Common myeloid progenitor, CD34-positive (primary cell): ENCODE results near the gene ANXA3.

Experiments
- CTCF ChIA-PET: fragments of 350-600 bp; sonication (Branson Sonifier 250); formaldehyde crosslinking; loops from one replicate; lab custom pipeline; 2021; ENCODE audit warnings: antibody characterized with exemption; lab: Charles Lee
- POLR2A ChIA-PET: fragments of 350-600 bp; sonication (Branson Sonifier 250); formaldehyde crosslinking; loops from one replicate; lab custom pipeline; 2021; ENCODE audit warnings: antibody characterized with exemption; lab: Charles Lee
- DNase-seq, 3 donors: peaks; one replicate each; pipeline versions ENCODE4 v3.0.0 to v3.0.0-alpha.2; 2013
- H3K27ac ChIP-seq, 2 experiments: 1 replicate in 1 of 2; 2 replicates in 1 of 2; pipeline ENCODE4 v1.7.0; 2013; ENCODE audit warnings: inconsistent platforms in 2 of 2, low read length in 2 of 2, mild to moderate bottlenecking in 2 of 2, low read depth in 1 of 2, moderate library complexity in 1 of 2; ENCODE audit not compliant: severe bottlenecking in 2 of 2, insufficient read depth in 1 of 2, poor library complexity in 1 of 2
- H3K27me3 ChIP-seq, 5 experiments: replicated peaks in 2 of 5; 1 replicate in 3 of 5; 2 replicates in 2 of 5; pipeline versions ENCODE4 v1.6.1 to v1.7.0; 2013; ENCODE audit warnings: low read length in 4 of 5, mild to moderate bottlenecking in 2 of 5, moderate library complexity in 2 of 5, inconsistent platforms in 1 of 5; ENCODE audit not compliant: insufficient read depth in 5 of 5, control insufficient read depth in 4 of 5
- H3K36me3 ChIP-seq, 4 experiments: 1 replicate in 2 of 4; 2 replicates in 2 of 4; pipeline versions ENCODE4 v1.6.1 to v1.7.0; 2013; ENCODE audit warnings: low read length in 3 of 4, control low read depth in 1 of 4, mild to moderate bottlenecking in 1 of 4; ENCODE audit not compliant: control insufficient read depth in 4 of 4, insufficient read depth in 4 of 4
- H3K4me1 ChIP-seq, 4 experiments: 1 replicate in 3 of 4; 2 replicates in 1 of 4; pipeline versions ENCODE4 v1.6.1 to v1.7.1; 2013; ENCODE audit warnings: low read length in 3 of 4, mild to moderate bottlenecking in 3 of 4, control low read depth in 1 of 4, inconsistent platforms in 1 of 4, moderate library complexity in 1 of 4; ENCODE audit not compliant: control insufficient read depth in 4 of 4, insufficient read depth in 4 of 4; ENCODE audit errors: control extremely low read depth in 1 of 4
- H3K4me3 ChIP-seq, 7 experiments: 1 replicate in 4 of 7; 2 replicates in 3 of 7; pipeline versions ENCODE4 v1.5.1 to v1.7.0; 2013; ENCODE audit warnings: mild to moderate bottlenecking in 7 of 7, low read length in 6 of 7, moderate library complexity in 6 of 7, inconsistent platforms in 2 of 7, low read depth in 2 of 7, control low read depth in 1 of 7; ENCODE audit not compliant: insufficient read depth in 4 of 7, control insufficient read depth in 1 of 7; ENCODE audit errors: extremely low read depth in 1 of 7
- H3K9me3 ChIP-seq, 5 experiments: 1 replicate in 4 of 5; 2 replicates in 1 of 5; pipeline versions ENCODE4 v1.6.1 to v1.7.1; 2013; ENCODE audit warnings: low read length in 4 of 5, mild to moderate bottlenecking in 2 of 5, inconsistent platforms in 1 of 5, low read depth in 1 of 5, moderate library complexity in 1 of 5; ENCODE audit not compliant: control insufficient read depth in 4 of 5, insufficient read depth in 2 of 5; ENCODE audit errors: control extremely low read depth in 1 of 5
- WGBS: methylation state at CpG from one replicate; pipeline ENCODE4 v1.1.5; 2013; ENCODE audit not compliant: insufficient coverage; 5-methylcytosine and 5-hydroxymethylcytosine counted together

Gene ANXA3

GRCh38 chr4:78647272-78647671, 95.7 kb downstream of the ANXA3 start:
- no CpG with 5 or more reads among the region's 2 CpGs for WGBS
- POLR2A ChIA-PET = no interaction called here

GRCh38 chr4:78648640-78649363, 97.2 kb downstream of the ANXA3 start:
- no peaks in the 10 kb centered on the region for H3K36me3 ChIP-seq
- no peak overlapping the region for H3K4me3 ChIP-seq
- no peak overlapping the region for H3K27ac ChIP-seq
- H3K27me3 ChIP-seq = no peaks in the 10 kb centered on the region
- WGBS = 92% methylated on average over 2 of the region's 4 CpGs
- ChIA-PET POLR2A (no interaction called here), CTCF (no interaction called here)
- H3K4me1 ChIP-seq = peaks cover 13 to 56% (median 40%) of the 10 kb centered on the region in 4 experiments
- no peak for DNase-seq
- H3K9me3 ChIP-seq = no peaks in the 10 kb centered on the region

More at GRCh38 chr4:78647272-78647671, 95.7 kb downstream of the ANXA3 start:
- Histone ChIP-seq H3K4me3 (no peak overlapping the region), H3K4me1 (peaks cover 11 to 59% (median 44%) of the 10 kb centered on the region in 4 experiments), H3K9me3 (no peaks in the 10 kb centered on the region), H3K36me3 (no peaks in the 10 kb centered on the region), H3K27me3 (no peaks in the 10 kb centered on the region), H3K27ac (no peak overlapping the region)
- CTCF ChIA-PET = interaction anchor here (0.8 to 4.9 kb wide), 6 partner anchors 9 to 35 kb away, joined by 3 to 23 read pairs (median 4); no protein-coding TSS in a partner anchor
- DNase-seq = no peak

- Histone ChIP-seq H3K4me1 (peaks cover 15 to 57% (median 41%) of the 10 kb centered on the region in 4 experiments), H3K9me3 (no peaks in the 10 kb centered on the region), H3K4me3 (no peak overlapping the region), H3K27ac (no peak overlapping the region), H3K27me3 (no peaks in the 10 kb centered on the region), H3K36me3 (no peaks in the 10 kb centered on the region)
- POLR2A ChIA-PET = no interaction called here
- CTCF ChIA-PET = interaction anchor here (0.7 to 1.5 kb wide), 3 partner anchors 8 to 81 kb away, joined by 3 read pairs; no protein-coding TSS in a partner anchor
- WGBS = 90% methylated on average over 3 of the region's 3 CpGs
- peak in 1 of 3 donors; percentile 56 for DNase-seq
Observed at GRCh38 chr4:78650106-78651024, 98.8 kb downstream of the ANXA3 start.

GRCh38 chr4:78651250-78651860, 99.8 kb downstream of the ANXA3 start:
- Histone ChIP-seq H3K4me3 (no peak overlapping the region), H3K27me3 (no peaks in the 10 kb centered on the region), H3K9me3 (no peaks in the 10 kb centered on the region), H3K36me3 (no peaks in the 10 kb centered on the region), H3K4me1 (peaks cover 15 to 53% (median 36%) of the 10 kb centered on the region in 4 experiments), H3K27ac (no peak overlapping the region)
- ChIA-PET CTCF (interaction anchor here (0.6 to 2.1 kb wide), 8 partner anchors 9 to 911 kb away, joined by 3 to 8 read pairs (median 3); no protein-coding TSS in a partner anchor), POLR2A (interaction anchor here (0.7 kb wide), 1 partner anchor 528 kb away, joined by 3 read pairs; no protein-coding TSS in a partner anchor)
- DNase-seq = no peak
- WGBS = 100% methylated on average over 3 of the region's 4 CpGs

- Histone ChIP-seq H3K36me3 (no peaks in the 10 kb centered on the region), H3K4me1 (peaks cover 24 to 60% (median 43%) of the 10 kb centered on the region in 4 experiments), H3K27me3 (no peaks in the 10 kb centered on the region), H3K27ac (no peak overlapping the region), H3K4me3 (no peak overlapping the region), H3K9me3 (no peaks in the 10 kb centered on the region)
- POLR2A ChIA-PET = interaction anchor here (0.5 to 0.7 kb wide), 2 partner anchors 19 to 527 kb away, joined by 3 to 4 read pairs; no protein-coding TSS in a partner anchor
- DNase-seq = no peak
- WGBS = no CpG with 5 or more reads among the region's 1 CpG
- CTCF ChIA-PET = interaction anchor here (0.6 to 2.1 kb wide), 7 partner anchors 9 to 912 kb away, joined by 3 to 8 read pairs (median 3); no protein-coding TSS in a partner anchor
Observed at GRCh38 chr4:78652282-78652876, 100.8 kb downstream of the ANXA3 start.

GRCh38 chr4:78653655-78654054, 102.1 kb downstream of the ANXA3 start:
- POLR2A ChIA-PET = no interaction called here
- no CpG with 5 or more reads among the region's 2 CpGs for WGBS
- CTCF ChIA-PET = interaction anchor here (0.6 to 2.0 kb wide), 7 partner anchors 8 to 41 kb away, joined by 3 to 9 read pairs (median 3); no protein-coding TSS in a partner anchor
- Histone ChIP-seq H3K4me1 (peaks cover 35 to 73% (median 52%) of the 10 kb centered on the region in 4 experiments), H3K27me3 (no peaks in the 10 kb centered on the region), H3K9me3 (no peaks in the 10 kb centered on the region), H3K36me3 (no peaks in the 10 kb centered on the region), H3K4me3 (no peak overlapping the region), H3K27ac (no peak overlapping the region)
- no peak for DNase-seq
